Measurements from ENCODE around the gene ANO4.
A peak's percentile ranks its signal among the peaks of the same experiment; 100 is the strongest.
"Not testable (repeated sequence)": the region's sequence is repeated elsewhere in the genome, so short reads cannot be mapped to it uniquely, and the experiment has no call there.

The ANO4 gene

DNA sequence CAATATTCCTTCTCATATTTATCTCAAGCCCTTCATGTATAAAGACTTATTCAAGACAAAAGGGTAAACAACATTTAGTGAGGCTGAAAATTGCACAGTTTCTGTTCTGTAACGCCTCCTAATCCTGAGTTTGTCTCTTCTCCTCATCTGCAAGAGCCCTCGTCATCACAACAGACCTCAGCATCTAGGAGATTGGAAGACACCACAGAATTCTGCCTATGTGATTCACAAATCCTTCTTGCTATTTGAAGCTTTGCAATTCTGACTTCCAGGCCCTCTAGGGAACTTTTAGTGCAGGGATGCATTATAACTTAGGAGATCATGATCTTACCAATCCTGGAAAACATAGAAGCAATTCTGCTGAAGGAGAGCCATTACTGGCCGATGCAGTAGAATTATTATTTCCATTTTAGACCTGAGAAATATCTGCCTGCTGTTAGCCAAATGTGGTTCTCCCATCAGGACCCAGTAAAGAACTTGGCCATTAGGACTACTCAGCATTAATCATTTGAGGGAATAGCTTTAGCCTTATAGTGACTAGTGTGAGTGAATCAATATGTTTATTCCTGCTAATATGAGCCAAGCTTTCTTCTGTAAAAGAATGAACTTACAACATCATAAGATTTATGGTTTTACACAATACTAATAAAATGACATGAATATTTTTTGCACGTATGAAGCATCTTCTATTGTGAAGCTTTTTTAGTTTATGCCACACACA is 119.5 kb downstream of the ANO4 start:
- ChIA-PET POLR2A (no interaction called here), CTCF (interaction anchor here (1.2 to 1.5 kb wide), 3 partner anchors 10 to 37 kb away, joined by 3 to 5 read pairs (median 3); no protein-coding TSS in a partner anchor)
- no peak for TF ChIP-seq CTCF (IDR thresholded peaks at IDR 0.05; ENCODE audit: control extremely low read depth, extremely low read depth, low read depth, missing control alignments)
- no peak for DNase-seq (ENCODE audit: extremely low spot score)

DNA sequence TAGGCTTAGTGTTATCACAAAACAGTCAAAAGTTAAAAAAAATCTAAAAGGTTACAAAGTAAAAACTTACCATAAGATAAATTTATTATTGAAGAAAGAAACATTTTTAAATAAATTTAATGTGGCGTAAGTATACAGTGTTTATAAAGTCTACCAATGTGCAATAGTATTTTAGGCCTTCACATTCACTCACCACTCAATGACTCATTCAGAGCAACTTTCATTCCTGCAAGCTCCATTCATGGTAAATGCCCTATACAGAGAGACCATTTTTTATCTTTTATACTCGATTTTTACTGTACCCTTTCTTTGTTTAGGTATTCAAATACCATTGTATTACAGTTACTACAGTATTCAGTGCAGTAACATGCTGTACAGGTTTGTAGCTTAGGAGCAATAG is 124.5 kb downstream of the ANO4 start:
- ChIA-PET CTCF (no interaction called here), POLR2A (no interaction called here)
- no peak for TF ChIP-seq CTCF (IDR thresholded peaks at IDR 0.05; ENCODE audit: control extremely low read depth, extremely low read depth, low read depth, missing control alignments)
- no peak for DNase-seq (ENCODE audit: extremely low spot score)

DNA sequence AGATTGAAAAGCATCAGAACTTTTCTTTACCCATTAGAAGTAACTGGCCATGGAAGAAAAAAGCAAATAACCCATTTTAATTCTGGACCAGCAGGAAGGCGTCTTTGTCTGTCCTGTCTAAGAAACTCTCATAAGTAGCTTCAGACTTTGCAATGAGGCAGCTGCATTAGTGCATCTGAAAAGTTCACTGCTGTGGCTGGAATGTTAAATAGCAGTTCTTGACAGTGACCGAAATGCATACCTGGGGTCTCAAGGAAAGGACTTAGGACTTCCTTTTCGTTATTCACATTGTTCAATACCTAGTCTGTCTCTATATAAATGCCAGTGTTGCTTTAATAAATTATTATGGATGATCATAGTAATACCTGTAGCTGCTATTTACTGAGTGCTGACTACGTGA is 125.9 kb downstream of the ANO4 start:
- ChIA-PET POLR2A (no interaction called here), CTCF (interaction anchor here (0.6 to 2.5 kb wide), 4 partner anchors 12 to 612 kb away, joined by 3 to 9 read pairs (median 4); no protein-coding TSS in a partner anchor)
- no peak for DNase-seq (ENCODE audit: extremely low spot score)
- no peak for TF ChIP-seq CTCF (IDR thresholded peaks at IDR 0.05; ENCODE audit: control extremely low read depth, extremely low read depth, low read depth, missing control alignments)

- CTCF ChIA-PET: no interaction called here
- POLR2A ChIA-PET: no interaction called here
- DNase-seq (ENCODE audit: extremely low spot score): no peak
- TF ChIP-seq CTCF (IDR thresholded peaks at IDR 0.05; ENCODE audit: control extremely low read depth, extremely low read depth, low read depth, missing control alignments): peak; percentile 5
Measured at GRCh38 chr12:100926669-100927248, 132.2 kb downstream of the ANO4 start.

- no peak for DNase-seq (ENCODE audit: extremely low spot score)
- TF ChIP-seq CTCF (IDR thresholded peaks at IDR 0.05; ENCODE audit: control extremely low read depth, extremely low read depth, low read depth, missing control alignments): no peak
- POLR2A ChIA-PET: no interaction called here
- CTCF ChIA-PET: no interaction called here
Measured at GRCh38 chr12:100927826-100928225, 133.2 kb downstream of the ANO4 start.

DNA sequence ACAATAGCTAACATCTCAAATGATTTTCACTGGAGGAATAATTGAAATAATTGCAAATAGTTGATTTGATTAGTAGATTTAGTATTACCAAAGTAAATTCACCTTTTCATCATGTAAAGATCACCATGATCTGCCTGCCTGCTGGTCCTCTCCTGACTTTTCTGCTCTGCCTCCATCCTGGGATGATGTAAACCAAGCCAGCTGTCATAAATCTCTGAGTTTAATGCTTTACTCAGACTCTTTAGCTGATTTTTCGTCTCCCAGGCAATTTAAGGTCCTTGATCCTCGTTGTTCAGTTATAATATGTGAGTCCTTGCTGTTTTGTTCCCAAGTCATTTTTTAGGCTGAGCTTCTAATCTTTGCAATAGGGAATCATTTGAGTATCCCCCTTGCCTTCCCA is 138.0 kb downstream of the ANO4 start:
- ChIA-PET POLR2A (no interaction called here), CTCF (no interaction called here)
- no peak for DNase-seq (ENCODE audit: extremely low spot score)
- TF ChIP-seq CTCF (IDR thresholded peaks at IDR 0.05; ENCODE audit: control extremely low read depth, extremely low read depth, low read depth, missing control alignments): no peak

DNA sequence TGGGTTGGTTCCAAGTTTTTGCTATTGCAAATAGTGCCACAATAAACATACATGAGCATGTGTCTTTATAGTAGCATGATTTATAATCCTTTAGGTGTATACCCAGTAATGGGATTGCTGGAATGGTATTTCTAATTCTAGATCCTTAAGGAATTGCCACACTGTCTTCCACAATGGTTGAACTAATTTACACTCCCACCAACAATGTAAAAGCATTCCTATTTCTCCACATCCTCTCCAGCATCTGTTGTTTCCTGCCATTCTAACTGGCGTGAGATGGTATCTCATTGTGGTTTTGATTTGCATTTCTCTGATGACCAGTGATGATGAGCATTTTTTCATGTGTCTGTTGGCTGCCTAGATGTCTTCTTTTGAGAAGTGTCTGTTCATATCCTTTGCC is 139.0 kb downstream of the ANO4 start:
- CTCF ChIA-PET; DNase-seq (ENCODE audit: extremely low spot score); POLR2A ChIA-PET: not testable (repeated sequence)

Data from GM10248 (cell line).